ENCODE results near the gene GUCY1B1. TPM values are rescaled to one million over a fixed set of nuclear protein-coding genes. Genes with fewer than 3 reads are reported as not detected.

The GUCY1B1 gene
- total and polyA plus RNA-seq, 12 donors: 10.7 to 29.9 (median 17.1) TPM

DNA sequence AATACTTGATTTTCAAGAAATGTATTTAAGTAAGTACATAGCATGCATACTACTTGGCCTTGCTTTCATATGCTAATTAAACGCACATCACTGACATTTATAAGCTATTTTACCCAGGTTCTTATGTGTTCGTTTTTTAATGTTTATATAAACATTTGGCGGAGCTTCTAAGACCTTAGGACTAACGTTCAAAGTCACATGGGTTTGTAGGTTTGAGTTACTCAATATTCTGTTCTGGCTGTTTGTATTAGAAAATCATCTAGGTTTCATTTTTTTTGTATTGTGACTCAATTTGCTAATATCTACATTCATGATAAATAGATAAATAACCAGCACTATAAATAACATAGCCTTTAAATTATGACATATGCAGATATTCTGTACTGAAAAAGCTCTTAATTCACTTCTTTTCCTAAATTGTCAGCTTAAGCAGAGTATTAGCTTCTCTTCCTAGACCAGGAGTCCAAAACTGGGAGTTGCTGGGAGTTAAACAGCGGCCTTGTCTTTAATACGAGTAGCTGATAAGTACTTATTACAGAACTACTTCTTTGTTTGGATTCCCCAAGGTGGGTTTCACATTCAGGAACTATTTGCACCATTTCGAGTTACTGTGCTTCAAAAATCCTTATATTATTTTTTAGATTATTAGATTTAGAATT lies 42.0 kb downstream of the GUCY1B1 start:
- no peak overlapping the region for H3K27ac ChIP-seq
- no peaks in the 10 kb centered on the region for H3K27me3 ChIP-seq
- no peak overlapping the region for H3K4me3 ChIP-seq
- H3K9me3 ChIP-seq: no peaks in the 10 kb centered on the region
- no peaks in the 10 kb centered on the region for H3K4me1 ChIP-seq
- TF ChIP-seq, protein P1, sequence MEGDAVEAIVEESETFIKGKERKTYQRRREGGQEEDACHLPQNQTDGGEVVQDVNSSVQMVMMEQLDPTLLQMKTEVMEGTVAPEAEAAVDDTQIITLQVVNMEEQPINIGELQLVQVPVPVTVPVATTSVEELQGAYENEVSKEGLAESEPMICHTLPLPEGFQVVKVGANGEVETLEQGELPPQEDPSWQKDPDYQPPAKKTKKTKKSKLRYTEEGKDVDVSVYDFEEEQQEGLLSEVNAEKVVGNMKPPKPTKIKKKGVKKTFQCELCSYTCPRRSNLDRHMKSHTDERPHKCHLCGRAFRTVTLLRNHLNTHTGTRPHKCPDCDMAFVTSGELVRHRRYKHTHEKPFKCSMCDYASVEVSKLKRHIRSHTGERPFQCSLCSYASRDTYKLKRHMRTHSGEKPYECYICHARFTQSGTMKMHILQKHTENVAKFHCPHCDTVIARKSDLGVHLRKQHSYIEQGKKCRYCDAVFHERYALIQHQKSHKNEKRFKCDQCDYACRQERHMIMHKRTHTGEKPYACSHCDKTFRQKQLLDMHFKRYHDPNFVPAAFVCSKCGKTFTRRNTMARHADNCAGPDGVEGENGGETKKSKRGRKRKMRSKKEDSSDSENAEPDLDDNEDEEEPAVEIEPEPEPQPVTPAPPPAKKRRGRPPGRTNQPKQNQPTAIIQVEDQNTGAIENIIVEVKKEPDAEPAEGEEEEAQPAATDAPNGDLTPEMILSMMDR (IDR thresholded peaks at IDR 0.05): no peak
- intact Hi-C loops (cut with DNase I): no loop called here
- ATAC-seq (no peak), DNase-seq (no peak)
- peaks cover 0 to 100% (median 37%) of the 10 kb centered on the region in 9 donors for H3K36me3 ChIP-seq
- WGBS, 2 donors: 84 to 90% methylated on average over 7 of the region's 7 CpGs

DNA sequence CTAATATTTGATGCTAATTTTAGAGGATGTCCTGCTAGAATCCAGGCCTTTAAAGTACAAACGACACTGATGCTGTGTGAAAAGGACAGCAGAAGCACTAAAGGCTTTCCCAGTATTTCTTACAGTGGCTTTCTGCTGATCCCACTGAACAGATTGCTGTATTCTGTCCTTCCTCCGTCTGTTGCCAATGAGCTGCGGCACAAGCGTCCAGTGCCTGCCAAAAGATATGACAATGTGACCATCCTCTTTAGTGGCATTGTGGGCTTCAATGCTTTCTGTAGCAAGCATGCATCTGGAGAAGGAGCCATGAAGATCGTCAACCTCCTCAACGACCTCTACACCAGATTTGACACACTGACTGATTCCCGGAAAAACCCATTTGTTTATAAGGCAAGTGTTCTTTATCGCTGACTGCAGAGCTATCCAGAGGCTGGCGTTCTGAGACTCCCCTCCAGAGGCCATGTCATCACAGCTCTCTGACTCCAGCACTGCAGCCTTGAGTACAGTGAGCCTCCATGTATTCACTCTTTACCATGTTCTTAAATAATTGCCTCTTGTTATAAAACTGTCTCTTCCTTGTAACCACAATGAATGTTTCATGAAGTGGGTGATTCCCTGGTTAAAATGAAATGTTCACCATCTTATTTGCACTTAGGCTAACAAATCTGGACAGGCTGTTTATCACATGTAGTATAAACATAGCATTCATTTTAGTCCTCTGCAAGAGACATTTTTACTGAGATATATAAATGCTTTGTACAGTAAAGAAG lies 43.6 kb downstream of the GUCY1B1 start:
- intact Hi-C loops (cut with DNase I): no loop called here
- H3K27ac ChIP-seq: no peak overlapping the region
- 75% methylated on average over 9 of the region's 9 CpGs for WGBS, 2 donors
- TF ChIP-seq, protein P1 (IDR thresholded peaks at IDR 0.05): no peak
- no peak for ATAC-seq
- no peaks in the 10 kb centered on the region for H3K27me3 ChIP-seq
- peaks cover 0 to 100% (median 32%) of the 10 kb centered on the region in 9 donors for H3K36me3 ChIP-seq
- no peak overlapping the region for H3K4me3 ChIP-seq
- DNase-seq: no peak
- no peaks in the 10 kb centered on the region for H3K4me1 ChIP-seq
- no peaks in the 10 kb centered on the region for H3K9me3 ChIP-seq

GRCh38 chr4:155805016-155805415 lies 46.2 kb downstream of the GUCY1B1 start:
- no peak overlapping the region for H3K4me3 ChIP-seq
- H3K27me3 ChIP-seq: no peaks in the 10 kb centered on the region
- DNase-seq (no peak), ATAC-seq (no peak)
- peaks cover 0 to 83% (median 31%) of the 10 kb centered on the region in 9 donors for H3K36me3 ChIP-seq
- TF ChIP-seq, protein P1 (IDR thresholded peaks at IDR 0.05): no peak
- 75 to 85% methylated on average over 1 of the region's 1 CpG for WGBS, 2 donors
- intact Hi-C loops (cut with DNase I): loop anchor here in 2 of 10 donors (5.0 kb wide), 1 partner anchor 147 kb away; the partner anchor contains the start of gene CTSO (in 2 of the 2)
- H3K27ac ChIP-seq: no peak overlapping the region
- no peaks in the 10 kb centered on the region for H3K9me3 ChIP-seq
- H3K4me1 ChIP-seq: no peaks in the 10 kb centered on the region

DNA sequence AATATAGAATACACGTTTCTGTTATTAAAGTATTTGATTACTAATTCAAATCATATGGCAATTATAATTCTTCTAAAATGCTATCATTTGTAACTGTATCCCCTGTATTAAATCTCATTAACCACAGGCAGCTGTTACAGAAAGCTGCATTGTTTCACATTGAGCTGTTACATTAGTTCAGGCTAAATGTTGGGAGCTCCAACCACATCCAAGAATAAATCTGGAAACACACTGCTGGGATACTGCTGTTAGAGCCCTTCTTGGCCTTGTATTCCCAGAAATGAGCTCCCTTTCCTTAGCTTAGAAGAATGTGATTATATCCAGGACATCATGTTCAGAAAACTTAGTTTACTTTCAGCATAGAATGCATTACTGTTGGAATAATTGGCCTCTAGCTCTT lies 48.2 kb downstream of the GUCY1B1 start:
- H3K4me1 ChIP-seq: no peaks in the 10 kb centered on the region
- intact Hi-C loops (cut with DNase I): loop anchor here in 2 of 10 donors (5.0 kb wide), 1 partner anchor 145 kb away; the partner anchor contains the start of gene CTSO (in 2 of the 2)
- H3K27me3 ChIP-seq: no peaks in the 10 kb centered on the region
- no peak overlapping the region for H3K4me3 ChIP-seq
- TF ChIP-seq, protein P1 (IDR thresholded peaks at IDR 0.05): no peak
- no peak overlapping the region for H3K27ac ChIP-seq
- H3K9me3 ChIP-seq: no peaks in the 10 kb centered on the region
- H3K36me3 ChIP-seq: peaks cover 0 to 63% (median 19%) of the 10 kb centered on the region in 9 donors
- DNase-seq (no peak), ATAC-seq (no peak)
- WGBS, 2 donors: 62 to 69% methylated on average over 1 of the region's 1 CpG
